H7 (cell line): ENCODE results near the gene CDCP1. TPM values are rescaled to one million over a fixed set of nuclear protein-coding genes. Genes with fewer than 3 reads are reported as not detected.
"Not testable (repeated sequence)": the region's sequence is repeated elsewhere in the genome, so short reads cannot be mapped to it uniquely, and the experiment has no call there.

ENCODE experiments used
- DNase-seq: peaks from one replicate; pipeline ENCODE4 v3.0.0; 2012
- H3K27me3 ChIP-seq: 2 replicates; pipeline ENCODE4 v1.6.0; 2011; ENCODE audit warnings: mild to moderate bottlenecking, low read length; ENCODE audit not compliant: control insufficient read depth, insufficient read depth
- H3K36me3 ChIP-seq: replicated peaks from 2 replicates; pipeline ENCODE4 v1.5.1; 2011; ENCODE audit warnings: low read length; ENCODE audit not compliant: control insufficient read depth, insufficient read depth
- H3K4me3 ChIP-seq: 2 replicates; pipeline ENCODE4 v1.5.1; 2011; ENCODE audit warnings: low read depth, mild to moderate bottlenecking, control low read depth, low read length, moderate library complexity; ENCODE audit not compliant: insufficient read depth
- total RNA-seq: library from RNA; depleted of rRNA; stranded (reverse); fragments of >200 nt; shearing (Covaris generic); gene quantifications from 2 replicates; pipeline ENCODE4 v1.2.3, GENCODE V29; 2014

Gene CDCP1
- total RNA-seq, 1 experiment from 2014 or later: 1.5 TPM

DNA sequence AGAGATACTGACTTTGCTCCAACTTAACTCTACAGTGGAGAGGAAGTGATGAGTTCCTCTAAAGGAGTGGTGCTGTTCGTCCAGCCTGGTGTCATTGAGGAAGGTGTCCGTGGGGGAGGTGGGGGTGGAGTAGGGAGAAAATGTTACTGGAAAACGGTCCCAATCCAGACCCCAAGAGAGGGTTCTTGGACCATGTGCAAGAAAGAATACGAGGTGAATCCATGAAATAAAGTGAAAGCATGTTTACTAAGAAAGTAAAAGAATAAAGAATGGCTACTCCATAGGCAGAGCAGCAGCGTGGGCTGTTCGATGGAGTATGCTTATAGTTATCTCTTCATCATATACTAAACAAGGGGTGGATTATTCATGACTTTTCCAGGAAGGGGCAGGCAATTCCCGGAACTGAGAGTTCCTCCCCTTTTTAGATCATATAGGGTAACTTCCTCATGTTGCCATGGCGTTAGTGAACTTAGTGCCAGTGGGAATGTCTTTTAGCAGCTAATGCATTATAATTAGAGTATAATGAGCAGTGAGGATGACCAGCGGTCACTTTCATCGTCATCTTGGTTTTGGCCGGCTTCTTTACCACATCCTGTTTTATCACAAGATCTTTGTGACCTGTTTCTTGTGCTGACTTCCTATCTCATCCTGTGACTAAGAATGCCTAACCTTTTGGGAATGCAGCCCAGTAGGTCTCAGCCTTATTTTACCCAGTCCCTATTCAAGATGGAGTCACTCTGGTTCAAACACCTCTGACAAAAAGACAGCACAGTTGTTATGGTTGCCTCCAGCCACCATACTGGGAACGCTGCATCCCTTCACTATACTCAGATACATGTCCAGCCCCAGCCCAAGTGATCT, 81.4 kb downstream of the CDCP1 start:
- Histone ChIP-seq H3K4me3 (no peak overlapping the region), H3K27me3 (no peaks in the 10 kb centered on the region), H3K36me3 (no peaks in the 10 kb centered on the region)
- no peak for DNase-seq

- no peak for DNase-seq
- H3K4me3 ChIP-seq: no peak overlapping the region
- no peaks in the 10 kb centered on the region for H3K36me3 ChIP-seq
- H3K27me3 ChIP-seq: peaks cover 10% of the 10 kb centered on the region
Measured at GRCh38 chr3:45062697-45063070, 83.5 kb downstream of the CDCP1 start.

- Histone ChIP-seq H3K4me3 (no peak overlapping the region), H3K36me3 (no peaks in the 10 kb centered on the region), H3K27me3 (peaks cover 18% of the 10 kb centered on the region)
- DNase-seq: no peak
Measured at GRCh38 chr3:45060165-45060892, 85.8 kb downstream of the CDCP1 start.

GRCh38 chr3:45059132-45059531, 87.0 kb downstream of the CDCP1 start:
- Histone ChIP-seq H3K36me3 (no peaks in the 10 kb centered on the region), H3K4me3 (no peak overlapping the region), H3K27me3 (peaks cover 18% of the 10 kb centered on the region)
- no peak for DNase-seq

DNA sequence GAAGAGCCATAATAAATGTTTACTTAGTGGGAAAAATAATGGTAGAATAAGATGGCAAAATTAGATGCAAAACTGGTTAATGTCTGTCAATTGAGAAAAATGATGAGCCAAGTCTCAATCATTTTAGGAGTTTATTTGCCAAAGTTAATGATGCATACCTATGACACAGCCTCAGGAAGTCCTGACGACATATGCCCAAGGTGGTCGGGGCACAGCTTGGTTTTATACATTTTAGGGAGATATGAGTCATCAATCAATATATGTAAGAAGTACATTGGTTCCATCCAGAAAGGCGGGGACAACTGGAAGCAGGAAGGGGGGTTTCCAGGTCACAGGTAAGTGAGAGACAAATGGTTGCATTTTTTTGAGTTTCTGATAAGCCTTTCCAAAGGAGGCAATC, 88.6 kb downstream of the CDCP1 start:
- Histone ChIP-seq H3K36me3 (no peaks in the 10 kb centered on the region), H3K4me3 (no peak overlapping the region), H3K27me3 (peaks cover 18% of the 10 kb centered on the region)
- DNase-seq: no peak

GRCh38 chr3:45056608-45057301, 89.4 kb downstream of the CDCP1 start:
- peaks cover 18% of the 10 kb centered on the region for H3K27me3 ChIP-seq

DNA sequence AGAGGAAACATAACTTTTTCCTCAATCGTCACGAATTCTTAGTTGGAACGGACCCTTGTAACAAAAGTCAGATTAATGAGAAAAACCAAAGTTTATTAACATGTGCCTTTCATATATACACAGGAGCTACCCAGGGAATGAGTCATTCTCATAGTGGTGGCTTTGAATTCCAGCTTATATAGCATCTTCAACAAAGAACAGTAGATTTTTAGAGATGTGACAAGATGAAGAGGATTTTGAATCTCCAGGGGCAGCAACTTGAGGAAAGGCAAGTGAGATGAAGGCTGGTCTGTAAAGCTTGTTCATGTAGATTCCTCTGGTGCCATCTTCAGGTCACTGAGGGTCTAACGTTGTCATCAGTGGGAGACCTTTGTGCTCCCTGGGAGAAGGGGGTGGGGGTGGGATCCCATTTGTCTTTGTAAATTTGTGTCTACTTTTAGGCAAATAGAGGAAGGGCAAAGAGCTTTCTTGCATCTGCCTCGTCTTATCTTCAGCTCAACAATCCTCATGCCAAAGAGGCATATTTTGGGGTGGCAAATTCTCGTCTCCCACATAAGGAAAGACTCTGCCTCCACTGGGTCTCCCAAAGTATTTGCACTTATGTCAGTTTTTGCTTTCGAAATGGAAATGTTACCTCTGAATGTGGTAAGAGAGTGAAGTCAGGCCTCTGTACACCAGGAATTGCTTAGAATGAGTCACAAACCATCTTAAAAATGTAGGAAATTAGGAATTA, 90.6 kb downstream of the CDCP1 start:
- peak; percentile 79 for DNase-seq
- Histone ChIP-seq H3K27me3 (peaks cover 18% of the 10 kb centered on the region), H3K4me3 (no peak overlapping the region), H3K36me3 (no peaks in the 10 kb centered on the region)

More at GRCh38 chr3:45056608-45057301, 89.4 kb downstream of the CDCP1 start:
- peak; percentile 70 for DNase-seq
- no peak overlapping the region for H3K4me3 ChIP-seq
- no peaks in the 10 kb centered on the region for H3K36me3 ChIP-seq

DNA sequence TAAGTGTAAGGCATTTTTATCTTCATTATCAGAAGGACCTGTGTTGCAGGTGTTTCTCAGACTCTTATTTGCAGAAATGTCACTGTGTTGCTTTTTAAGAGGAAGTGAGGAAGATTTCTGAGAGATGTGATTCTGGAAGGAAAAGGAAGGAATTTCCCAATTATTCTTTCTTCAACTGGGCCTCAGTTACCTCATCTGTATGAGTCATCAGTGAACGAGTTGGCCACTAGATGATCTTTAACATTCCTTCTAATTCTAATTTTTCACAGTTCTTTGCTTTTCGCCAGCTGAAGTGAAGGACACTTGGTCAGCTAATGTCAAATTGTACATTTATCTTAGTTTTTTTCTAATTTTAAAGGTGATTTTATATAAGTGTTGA, 91.2 kb downstream of the CDCP1 start:
- Histone ChIP-seq H3K4me3 (no peak overlapping the region), H3K27me3 (peaks cover 18% of the 10 kb centered on the region), H3K36me3 (no peaks in the 10 kb centered on the region)
- DNase-seq: no peak

DNA sequence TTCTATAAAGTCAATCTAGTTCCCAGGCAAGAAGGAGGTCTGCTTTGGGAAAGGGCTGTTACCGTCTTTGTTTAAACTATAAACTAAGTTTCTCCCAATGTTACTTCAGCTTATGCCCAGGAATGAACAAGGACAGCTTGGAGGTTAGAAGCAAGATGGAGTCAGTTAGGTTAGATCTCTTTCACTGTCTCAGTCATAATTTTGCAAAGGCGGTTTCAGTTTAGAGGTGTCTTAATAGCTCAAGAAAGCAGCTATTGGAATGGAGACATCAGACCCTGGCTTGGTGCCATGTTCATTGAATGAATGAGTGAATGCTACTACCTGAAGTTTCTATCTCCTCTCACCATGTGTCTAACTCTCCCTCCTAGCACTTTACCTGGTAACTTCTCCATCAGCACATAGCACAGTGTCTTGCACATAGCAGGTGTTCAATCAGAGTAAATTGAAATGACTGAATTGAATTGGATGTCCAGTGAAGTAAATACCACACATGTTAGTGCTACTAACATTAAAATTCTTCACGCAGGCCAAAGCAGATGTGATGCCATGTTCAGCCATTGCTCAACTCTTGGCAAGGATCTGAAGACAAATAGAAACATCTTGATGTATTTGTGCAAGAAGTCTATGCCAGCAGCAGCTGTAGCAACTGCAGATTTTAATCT, 91.9 kb downstream of the CDCP1 start:
- H3K4me3 ChIP-seq: no peak overlapping the region
- H3K36me3 ChIP-seq: no peaks in the 10 kb centered on the region
- no peak for DNase-seq
- H3K27me3 ChIP-seq: peaks cover 18% of the 10 kb centered on the region

GRCh38 chr3:45053805-45054195, 92.4 kb downstream of the CDCP1 start:
- not testable (repeated sequence) for H3K4me3 ChIP-seq
- peaks cover 14% of the 10 kb centered on the region for H3K27me3 ChIP-seq

DNA sequence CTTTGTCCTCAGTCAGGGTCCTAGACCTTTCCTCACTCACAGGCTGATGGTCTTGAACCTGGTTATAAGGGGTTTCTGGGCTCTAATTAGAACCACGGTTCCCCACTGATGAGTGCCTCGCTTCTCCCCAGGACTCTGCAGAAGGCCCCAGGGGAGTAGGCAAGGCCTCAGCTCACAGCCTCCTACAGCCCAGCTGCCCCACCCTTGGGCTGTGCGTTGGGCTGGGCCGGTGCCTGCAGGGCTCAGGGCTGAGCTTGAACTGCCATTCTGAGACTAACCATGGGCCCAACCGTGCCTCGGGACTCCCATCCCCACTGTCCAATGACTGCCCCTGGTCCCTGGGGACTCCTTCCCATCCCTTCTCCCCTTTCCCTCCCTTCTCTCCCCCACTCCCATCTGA, 94.5 kb downstream of the CDCP1 start:
- no peak for DNase-seq
- H3K27me3 ChIP-seq: peaks cover 5% of the 10 kb centered on the region
- H3K4me3 ChIP-seq: no peak overlapping the region
- no peaks in the 10 kb centered on the region for H3K36me3 ChIP-seq

More at GRCh38 chr3:45053805-45054195, 92.4 kb downstream of the CDCP1 start:
- DNase-seq, H3K36me3 ChIP-seq: not testable (repeated sequence)

GRCh38 chr3:45049807-45050206, 96.4 kb downstream of the CDCP1 start:
- DNase-seq: no peak
- Histone ChIP-seq H3K27me3 (no peaks in the 10 kb centered on the region; the same call in 1 of the 2 replicates), H3K4me3 (no peak overlapping the region), H3K36me3 (no peaks in the 10 kb centered on the region)

DNA sequence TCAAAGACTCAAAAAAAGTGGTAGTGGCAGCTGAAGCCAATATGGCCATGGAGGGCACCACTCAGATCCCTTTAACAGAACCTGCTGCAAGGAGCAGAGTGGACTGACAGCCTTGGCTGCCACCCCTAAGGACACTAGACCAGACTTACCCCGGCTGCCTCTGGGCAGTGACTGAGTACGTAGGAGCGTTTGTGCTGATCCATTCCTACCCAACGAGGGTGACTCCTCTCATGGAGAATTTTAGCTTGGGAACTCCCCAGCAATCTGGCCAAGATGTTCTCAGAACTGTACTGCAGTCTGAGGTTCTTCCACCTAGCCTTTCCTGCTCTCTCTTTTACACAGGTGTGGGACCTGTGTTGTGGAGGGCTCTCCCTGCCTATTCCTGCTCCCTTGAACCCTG, 97.9 kb downstream of the CDCP1 start:
- no peak overlapping the region for H3K4me3 ChIP-seq
- no peak for DNase-seq
- no peaks in the 10 kb centered on the region; the same call in 1 of the 2 replicates for H3K27me3 ChIP-seq
- H3K36me3 ChIP-seq: no peaks in the 10 kb centered on the region
